ENCODE measurements around the gene GGN.

DNA sequence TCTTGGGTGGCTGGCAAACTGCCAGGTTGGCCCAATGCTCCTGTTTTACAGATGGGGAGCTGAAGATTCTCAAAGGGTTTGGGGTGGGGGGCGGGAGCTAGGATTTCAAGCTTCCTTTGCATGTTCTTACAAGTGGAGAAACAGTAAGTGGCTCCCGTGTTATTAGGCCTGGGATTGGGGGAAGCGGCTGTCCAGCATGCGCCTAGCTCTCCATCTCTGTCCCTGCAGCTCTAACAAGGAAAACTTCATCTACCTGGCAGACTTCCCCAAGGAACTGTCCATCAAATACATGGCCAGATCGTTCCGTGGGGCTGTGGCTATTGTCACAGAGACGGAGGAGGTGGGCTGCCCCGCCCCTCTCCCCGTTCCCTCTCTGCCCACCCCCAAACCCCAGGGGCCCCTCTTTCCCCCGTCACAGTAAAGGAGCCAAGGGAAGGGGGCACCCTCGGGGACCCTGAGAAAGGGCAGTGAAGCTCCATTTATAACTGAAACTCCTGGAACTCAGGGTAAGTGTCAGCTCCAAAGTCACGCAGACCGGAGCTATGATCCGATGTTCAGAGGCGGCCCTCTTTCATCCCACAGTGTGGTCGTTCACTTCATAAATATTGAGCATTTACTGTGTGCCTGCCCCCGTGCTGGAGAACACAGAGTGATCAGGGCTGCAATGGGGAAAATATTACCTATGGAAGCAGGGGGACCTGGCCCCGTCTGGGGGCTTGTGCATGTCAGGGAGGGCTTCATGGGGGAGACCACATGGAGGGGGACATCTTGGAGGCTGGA is 28.4 kb downstream of the GGN start:
- no peak for TF ChIP-seq POLR2AphosphoS5 (IDR thresholded peaks at IDR 0.05; ENCODE audit: insufficient read depth in 1 of 2, low read depth in 1 of 2)
- no peak for TF ChIP-seq CTCF (IDR thresholded peaks at IDR 0.05)
- no peak for TF ChIP-seq POLR2A (IDR thresholded peaks at IDR 0.05)

Data from vagina (tissue), 2 donors.